B cell (primary cell): ENCODE measurements around the gene TSHZ1.

ENCODE experiments used
- EZH2 ChIP-seq: IDR thresholded peaks from 2 replicates; pipeline ENCODE4 v1.6.1; 2012; ENCODE audit warnings: borderline replicate concordance, low read depth, mild to moderate bottlenecking, moderate library complexity, low read length; ENCODE audit not compliant: insufficient read depth, poor library complexity, severe bottlenecking
- TF ChIP-seq, protein P1 (sequence below): fragments of 200-600 bp; IDR thresholded peaks from one replicate; pipeline ENCODE4 v1.8.0; 2022; ENCODE audit warnings: antibody characterized with exemption, mild to moderate bottlenecking

DNA sequence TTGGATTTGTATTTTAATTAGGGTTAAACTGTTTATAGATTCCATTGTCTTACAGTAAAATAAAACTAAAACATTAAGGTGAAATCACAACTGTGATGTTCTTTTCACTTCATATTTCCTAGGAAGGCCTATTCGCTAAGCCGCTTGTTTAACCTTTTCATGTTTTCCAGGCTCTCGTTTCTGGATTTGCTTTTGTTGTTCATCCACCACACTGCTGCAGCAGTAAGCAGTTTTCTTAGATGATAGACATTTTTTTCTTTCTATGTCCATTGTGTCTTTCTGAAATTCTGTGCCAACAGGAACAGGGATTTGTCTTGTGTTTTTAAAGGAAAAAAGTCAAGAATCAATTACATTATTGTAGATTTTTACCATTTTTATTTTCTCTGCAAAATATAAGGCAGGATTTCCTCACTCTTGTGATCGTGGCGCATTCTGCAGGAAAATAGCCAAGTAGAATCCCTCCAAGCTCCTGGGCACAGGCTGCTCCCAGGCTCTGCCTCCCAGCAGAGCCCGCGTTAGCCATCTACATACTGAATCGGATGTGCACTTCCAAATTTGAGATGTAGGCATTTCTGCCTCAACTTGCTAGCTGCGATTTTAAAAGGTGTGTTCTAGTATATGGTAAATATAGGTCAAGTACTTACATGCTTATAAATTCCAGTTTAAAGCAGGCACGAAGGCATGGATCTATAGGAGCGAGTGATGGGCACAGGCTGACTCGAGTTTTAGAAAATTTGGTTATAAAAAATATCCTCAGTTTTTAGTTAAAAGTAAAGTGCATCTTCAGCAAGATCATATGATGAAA is 10.2 kb downstream of the TSHZ1 start:
- TF ChIP-seq, protein P1, sequence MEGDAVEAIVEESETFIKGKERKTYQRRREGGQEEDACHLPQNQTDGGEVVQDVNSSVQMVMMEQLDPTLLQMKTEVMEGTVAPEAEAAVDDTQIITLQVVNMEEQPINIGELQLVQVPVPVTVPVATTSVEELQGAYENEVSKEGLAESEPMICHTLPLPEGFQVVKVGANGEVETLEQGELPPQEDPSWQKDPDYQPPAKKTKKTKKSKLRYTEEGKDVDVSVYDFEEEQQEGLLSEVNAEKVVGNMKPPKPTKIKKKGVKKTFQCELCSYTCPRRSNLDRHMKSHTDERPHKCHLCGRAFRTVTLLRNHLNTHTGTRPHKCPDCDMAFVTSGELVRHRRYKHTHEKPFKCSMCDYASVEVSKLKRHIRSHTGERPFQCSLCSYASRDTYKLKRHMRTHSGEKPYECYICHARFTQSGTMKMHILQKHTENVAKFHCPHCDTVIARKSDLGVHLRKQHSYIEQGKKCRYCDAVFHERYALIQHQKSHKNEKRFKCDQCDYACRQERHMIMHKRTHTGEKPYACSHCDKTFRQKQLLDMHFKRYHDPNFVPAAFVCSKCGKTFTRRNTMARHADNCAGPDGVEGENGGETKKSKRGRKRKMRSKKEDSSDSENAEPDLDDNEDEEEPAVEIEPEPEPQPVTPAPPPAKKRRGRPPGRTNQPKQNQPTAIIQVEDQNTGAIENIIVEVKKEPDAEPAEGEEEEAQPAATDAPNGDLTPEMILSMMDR = no peak
- no peak for TF ChIP-seq EZH2
